HTERT RPE-1 (cell line): Measurements from ENCODE around the gene SMOC2.
"Not testable (repeated sequence)": the region's sequence is repeated elsewhere in the genome, so short reads cannot be mapped to it uniquely, and the experiment has no call there.

ENCODE experiments used
- in situ Hi-C: fragments of 300-500 bp; cut with MboI; formaldehyde crosslinking; loops from 4 replicates; pipeline ENCODE4 v1.14.3; 2020; ENCODE audit warnings: low sequenced_read_pairs

Gene SMOC2

GRCh38 chr6:168699631-168700295, 258.8 kb downstream of the SMOC2 start:
- in situ Hi-C loops = no loop called here

GRCh38 chr6:168700880-168701279, 259.9 kb downstream of the SMOC2 start:
- in situ Hi-C loops = no loop called here

GRCh38 chr6:168703990-168704389, 263.0 kb downstream of the SMOC2 start:
- in situ Hi-C loops = no loop called here

DNA sequence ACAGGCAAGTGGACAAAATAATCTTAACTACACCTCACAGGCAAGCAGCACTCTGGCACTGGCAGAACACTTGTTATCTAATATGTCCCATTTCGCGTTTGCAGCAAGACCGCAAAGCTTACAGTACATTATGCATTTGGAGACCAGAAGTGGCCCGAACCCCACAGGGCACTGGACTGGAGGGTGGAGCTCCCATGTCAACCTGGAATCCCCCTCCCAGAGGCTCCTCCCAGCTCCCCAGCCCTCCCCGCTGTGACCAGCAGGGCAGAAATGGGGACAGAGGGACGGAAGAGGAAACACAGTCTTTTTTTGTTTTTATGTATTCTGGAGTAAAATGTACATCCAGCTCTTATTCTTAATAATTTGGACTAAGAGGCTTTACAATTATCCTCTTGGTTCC, 263.7 kb downstream of the SMOC2 start:
- in situ Hi-C loops = no loop called here

DNA sequence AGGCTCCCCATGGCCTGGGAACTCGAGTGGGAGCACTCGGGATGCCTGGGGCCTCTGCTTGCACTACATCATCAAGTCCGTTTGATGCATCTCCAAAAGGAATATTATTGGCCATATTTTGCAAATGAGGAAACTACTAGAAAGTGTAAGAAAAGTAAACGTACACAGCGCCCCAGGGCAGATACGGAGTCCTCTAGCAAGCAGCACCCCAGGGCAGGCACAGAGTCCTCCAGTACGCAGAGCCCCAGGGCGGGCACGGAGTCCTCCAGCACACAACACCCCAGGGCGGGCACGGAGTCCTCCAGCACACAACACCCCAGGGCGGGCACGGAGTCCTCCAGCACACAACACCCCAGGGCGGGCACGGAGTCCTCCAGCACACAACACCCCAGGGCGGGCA, 264.3 kb downstream of the SMOC2 start:
- in situ Hi-C loops = not testable (repeated sequence)

- in situ Hi-C loops = no loop called here
Observed at GRCh38 chr6:168706471-168707177, 265.6 kb downstream of the SMOC2 start.

GRCh38 chr6:168708526-168708925, 267.5 kb downstream of the SMOC2 start:
- in situ Hi-C loops = no loop called here

GRCh38 chr6:168708984-168709383, 268.0 kb downstream of the SMOC2 start:
- in situ Hi-C loops = no loop called here

DNA sequence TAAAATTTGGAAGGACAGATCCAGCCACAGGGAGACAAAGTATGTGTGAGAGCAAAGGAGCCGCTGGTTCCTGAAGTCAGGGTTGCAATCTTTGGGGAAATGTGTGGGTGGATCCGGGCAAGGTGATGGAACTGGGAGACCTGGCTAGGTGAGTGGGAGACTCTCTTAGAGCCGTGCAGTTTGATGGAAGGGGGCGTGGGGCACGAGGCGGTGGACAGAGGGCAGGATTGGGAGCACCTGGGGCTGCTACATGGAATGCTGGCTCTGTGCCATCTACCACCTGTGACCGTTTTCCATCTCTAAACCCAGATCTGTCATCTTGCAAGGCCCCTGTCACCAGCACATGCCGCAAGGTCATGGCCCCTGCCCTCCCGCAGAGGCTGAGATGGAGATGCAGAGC, 268.4 kb downstream of the SMOC2 start:
- in situ Hi-C loops = no loop called here

DNA sequence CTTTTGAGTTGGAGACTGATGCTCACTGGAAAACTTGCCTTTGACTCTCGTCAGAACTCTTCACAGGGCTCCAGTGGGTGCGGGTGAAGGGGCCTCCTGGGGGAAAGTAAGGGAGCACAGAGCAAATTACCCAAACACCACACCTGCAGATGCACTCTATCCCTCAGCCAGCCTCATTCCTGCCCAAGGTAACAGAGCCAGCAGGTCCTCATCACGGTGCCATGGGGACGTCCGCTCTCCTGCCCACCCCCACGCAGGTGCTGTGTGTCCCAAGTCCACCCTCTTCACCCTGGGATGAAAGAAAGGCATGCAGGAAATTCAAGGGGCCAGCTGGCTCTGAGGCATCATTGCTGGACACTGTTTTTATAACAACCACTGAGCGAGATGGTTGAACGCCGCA, 269.0 kb downstream of the SMOC2 start:
- in situ Hi-C loops = no loop called here

DNA sequence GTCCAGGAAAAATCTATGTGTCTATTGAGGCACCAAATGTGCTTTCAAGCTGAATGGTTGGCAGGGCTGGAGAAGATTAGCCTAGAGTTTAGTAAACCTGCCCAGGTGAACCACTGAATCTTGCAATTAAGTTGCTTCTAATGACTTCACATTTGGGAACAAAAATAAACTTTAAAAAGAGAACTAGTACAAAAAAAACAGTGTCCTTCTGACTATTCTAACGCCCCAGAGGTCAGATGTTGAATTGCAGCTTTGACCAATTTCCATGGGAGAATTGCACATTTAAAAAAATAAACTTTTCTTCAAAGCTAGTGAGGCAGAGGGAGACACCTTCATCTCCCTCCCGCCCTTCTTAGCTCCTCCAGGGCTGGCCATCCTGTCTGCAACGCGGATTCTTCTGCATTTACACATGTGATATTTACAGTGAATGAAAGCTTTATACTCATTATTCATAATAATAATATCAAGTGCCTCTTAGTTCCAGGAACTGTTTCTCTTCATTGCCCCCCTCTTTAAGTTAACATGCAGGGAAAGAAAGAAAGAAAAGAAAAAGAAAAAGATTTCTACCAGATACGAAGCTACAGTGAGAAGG, 270.2 kb downstream of the SMOC2 start:
- in situ Hi-C loops = no loop called here

DNA sequence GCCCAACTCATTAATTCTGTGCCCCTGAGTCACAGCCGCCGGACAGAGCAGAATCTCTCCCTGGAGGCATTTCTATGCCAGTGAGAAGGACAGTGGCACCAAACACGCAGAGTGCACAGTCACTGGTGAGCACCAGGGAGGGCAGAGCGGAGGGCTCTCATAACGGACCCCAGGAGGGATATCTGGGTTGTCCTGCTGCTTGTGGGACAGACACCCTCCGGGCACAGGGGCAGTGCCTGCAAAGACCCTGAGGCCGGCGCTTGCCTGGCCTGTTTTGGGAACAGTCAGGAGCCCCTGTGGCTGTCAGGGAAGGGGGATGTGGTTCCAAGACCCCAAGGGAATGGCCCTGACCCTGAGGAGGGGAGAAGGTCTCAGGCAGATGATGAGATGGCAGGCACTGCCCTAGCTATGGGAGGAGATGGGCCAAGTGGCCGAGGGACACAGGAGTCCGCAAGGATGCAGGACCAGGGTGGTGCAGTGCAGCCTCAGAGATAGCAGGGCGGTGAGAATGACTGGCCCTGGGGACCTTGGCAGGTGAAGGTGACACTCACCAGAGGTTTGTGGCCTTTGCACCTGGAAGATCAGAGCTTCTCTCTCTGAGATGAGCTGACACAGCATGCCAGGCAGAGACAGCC, 270.8 kb downstream of the SMOC2 start:
- in situ Hi-C loops = no loop called here

GRCh38 chr6:168712993-168713392, 272.0 kb downstream of the SMOC2 start:
- in situ Hi-C loops = no loop called here

GRCh38 chr6:168713839-168714238, 272.9 kb downstream of the SMOC2 start:
- in situ Hi-C loops = no loop called here

DNA sequence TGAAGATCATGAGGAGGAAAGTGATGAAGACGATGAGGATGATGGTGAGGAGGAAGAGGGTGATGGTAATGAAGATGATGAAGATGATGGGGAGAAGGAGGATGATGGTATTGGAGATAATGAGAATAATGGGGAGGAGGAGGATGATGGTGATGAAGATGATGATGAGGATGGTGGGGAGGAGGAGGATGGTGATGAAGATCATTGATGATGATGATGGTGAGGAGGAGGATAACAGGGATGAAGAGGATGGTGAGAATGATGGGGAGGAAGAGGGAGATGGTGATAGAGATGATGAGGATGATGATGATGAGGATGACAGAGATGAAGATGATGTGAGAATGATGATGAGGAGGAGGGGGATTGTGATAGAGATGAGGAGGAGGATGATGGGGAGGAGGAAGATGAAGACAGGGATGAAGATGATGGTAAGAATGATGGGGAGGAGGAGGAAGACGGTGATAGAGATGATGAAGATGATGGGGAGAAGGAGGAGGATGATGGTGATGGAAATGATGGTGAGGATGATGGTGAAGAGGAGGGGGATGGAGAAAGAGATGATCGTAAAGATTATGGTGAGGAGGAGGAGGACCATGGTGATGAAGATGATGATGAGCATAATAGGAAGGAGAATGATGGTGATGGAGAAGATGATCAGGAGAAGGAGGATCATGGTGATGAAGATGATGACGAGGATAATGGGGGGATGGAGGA, 273.7 kb downstream of the SMOC2 start:
- in situ Hi-C loops = no loop called here

GRCh38 chr6:168715643-168716481, 274.9 kb downstream of the SMOC2 start:
- in situ Hi-C loops = no loop called here

GRCh38 chr6:168716581-168716980, 275.6 kb downstream of the SMOC2 start:
- in situ Hi-C loops = no loop called here

GRCh38 chr6:168717491-168717890, 276.5 kb downstream of the SMOC2 start:
- in situ Hi-C loops = no loop called here
